Cardiac muscle cell (in vitro differentiated cells and primary cell): ENCODE results near the gene LRFN2. TPM values are rescaled to one million over a fixed set of nuclear protein-coding genes. Genes with fewer than 3 reads are reported as not detected.

ENCODE experiments used
- DNase-seq, 2 donors: peaks; one replicate each; pipeline versions ENCODE4 v3.0.0 to v3.0.0-alpha.2; 2010 to 2017; ENCODE audit warnings: low read depth in 1 of 2, low spot score in 1 of 2
- H3K27ac ChIP-seq: fragments of 200-600 bp; sonication (generic); 2 replicates; pipeline ENCODE4 v1.5.1; 2016
- H3K27me3 ChIP-seq: fragments of 200-600 bp; sonication (generic); 2 replicates; pipeline ENCODE4 v1.6.0; 2016; ENCODE audit warnings: control low read depth
- H3K36me3 ChIP-seq: fragments of 200-600 bp; sonication (generic); 2 replicates; pipeline ENCODE4 v1.5.1; 2016; ENCODE audit warnings: control low read depth
- H3K4me1 ChIP-seq: fragments of 200-600 bp; sonication (generic); 2 replicates; pipeline ENCODE4 v1.8.1; 2017; ENCODE audit warnings: low read depth, mild to moderate bottlenecking, mixed run types
- H3K4me3 ChIP-seq: fragments of 200-600 bp; sonication (generic); 2 replicates; pipeline ENCODE4 v1.5.1; 2016; ENCODE audit warnings: mild to moderate bottlenecking
- H3K9me3 ChIP-seq: fragments of 200-600 bp; sonication (generic); 2 replicates; pipeline ENCODE4 v1.5.1; 2017; ENCODE audit warnings: low read depth, mild to moderate bottlenecking, control low read depth
- CTCF ChIP-seq: IDR thresholded peaks from 2 replicates; pipeline ENCODE4 v1.5.1; 2012; ENCODE audit warnings: low read depth, mild to moderate bottlenecking, low read length
- polyA plus RNA-seq: library from polyadenylated mRNA; unstranded; fragments of >200 nt; fragmentation: Nextera tagmentation; extraction: Ambion mirVana; gene quantifications from 2 replicates; pipeline ENCODE4 v1.2.1, GENCODE V29; 2016
- total RNA-seq: library from RNA; depleted of rRNA; stranded (reverse); fragments of >200 nt; gene quantifications from 2 replicates; pipeline ENCODE4 v1.2.3, GENCODE V29; 2016

The LRFN2 gene
- total and polyA plus RNA-seq, 2 experiments from 2014 or later: 0.15 TPM; not detected in 1

- Histone ChIP-seq H3K4me3 (no peak overlapping the region), H3K27ac (no peak overlapping the region), H3K4me1 (no peaks in the 10 kb centered on the region), H3K36me3 (no peaks in the 10 kb centered on the region), H3K9me3 (no peaks in the 10 kb centered on the region), H3K27me3 (no peaks in the 10 kb centered on the region)
- DNase-seq: no peak
- TF ChIP-seq CTCF: no peak
Measured at GRCh38 chr6:40556881-40557280, 30.3 kb downstream of the LRFN2 start.

GRCh38 chr6:40556023-40556422, 31.1 kb downstream of the LRFN2 start:
- no peak overlapping the region for H3K4me3 ChIP-seq
- H3K9me3 ChIP-seq: no peaks in the 10 kb centered on the region
- H3K36me3 ChIP-seq: no peaks in the 10 kb centered on the region
- H3K4me1 ChIP-seq: no peaks in the 10 kb centered on the region
- no peak overlapping the region for H3K27ac ChIP-seq
- H3K27me3 ChIP-seq: no peaks in the 10 kb centered on the region
- peak in 1 of 2 donors; percentile 12 for DNase-seq
- TF ChIP-seq CTCF: no peak

- Histone ChIP-seq H3K9me3 (no peaks in the 10 kb centered on the region), H3K36me3 (no peaks in the 10 kb centered on the region), H3K27ac (no peak overlapping the region), H3K4me3 (no peak overlapping the region), H3K27me3 (no peaks in the 10 kb centered on the region), H3K4me1 (no peaks in the 10 kb centered on the region)
- DNase-seq: no peak
- TF ChIP-seq CTCF: no peak
Measured at GRCh38 chr6:40555092-40555491, 32.1 kb downstream of the LRFN2 start.

GRCh38 chr6:40552941-40553340, 34.2 kb downstream of the LRFN2 start:
- Histone ChIP-seq H3K27ac (no peak overlapping the region), H3K4me3 (no peak overlapping the region), H3K9me3 (no peaks in the 10 kb centered on the region), H3K36me3 (no peaks in the 10 kb centered on the region), H3K4me1 (no peaks in the 10 kb centered on the region), H3K27me3 (no peaks in the 10 kb centered on the region)
- no peak for TF ChIP-seq CTCF
- no peak for DNase-seq

GRCh38 chr6:40551966-40552505, 35.1 kb downstream of the LRFN2 start:
- Histone ChIP-seq H3K4me3 (no peak overlapping the region), H3K27me3 (no peaks in the 10 kb centered on the region), H3K27ac (no peak overlapping the region), H3K36me3 (no peaks in the 10 kb centered on the region), H3K9me3 (no peaks in the 10 kb centered on the region), H3K4me1 (no peaks in the 10 kb centered on the region)
- DNase-seq: no peak
- no peak for TF ChIP-seq CTCF
